ENCODE data around the gene KCMF1. TPM values are rescaled to one million over a fixed set of nuclear protein-coding genes. Genes with fewer than 3 reads are reported as not detected.
A peak's percentile ranks its signal among the peaks of the same experiment; 100 is the strongest.

The KCMF1 gene
- polyA plus RNA-seq, 3 donors: 22.5 to 52.9 (median 28.5) TPM

DNA sequence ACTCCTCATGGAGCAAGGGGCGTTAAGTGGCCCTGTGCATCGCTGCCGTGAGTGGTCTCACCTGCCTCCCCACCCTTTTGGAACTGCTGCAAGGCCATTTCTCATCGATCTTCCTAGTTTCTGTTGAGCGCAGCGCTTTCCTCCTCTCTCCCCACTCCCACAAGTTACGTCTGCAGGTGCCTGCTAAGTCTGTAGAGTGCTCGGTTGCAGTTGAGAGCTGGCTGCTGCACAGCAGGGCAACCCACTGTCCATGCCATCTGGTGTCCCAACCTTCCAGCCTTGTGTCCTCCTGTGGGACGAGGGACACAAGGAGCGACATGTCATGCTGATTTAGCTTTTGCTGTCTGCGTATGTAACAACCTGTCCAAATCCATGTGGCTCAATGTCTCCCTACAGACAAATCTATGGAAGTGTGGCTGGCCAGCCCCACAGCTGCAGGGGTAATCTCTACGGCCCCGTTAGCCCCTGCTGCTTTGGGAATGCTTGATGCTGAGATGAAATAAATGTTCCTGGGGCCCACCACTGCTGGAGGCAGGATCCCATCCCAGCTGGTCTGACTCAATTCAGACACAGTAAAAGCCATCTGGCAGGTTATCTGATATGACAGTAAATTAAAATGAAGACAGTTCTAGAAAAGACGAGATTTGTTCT is 94.1 kb downstream of the KCMF1 start:
- no peak overlapping the region for H3K27ac Mint-ChIP-seq
- H3K4me1 Mint-ChIP-seq: peaks cover 14% of the 10 kb centered on the region
- no peaks in the 10 kb centered on the region for H3K27me3 ChIP-seq (ENCODE audit: control insufficient read depth in 2 of 2, insufficient read depth in 2 of 2, low read length in 2 of 2)
- no peak overlapping the region for H3K4me2 ChIP-seq (replicated peaks; ENCODE audit: extremely low read depth, low read length, poor library complexity, severe bottlenecking)
- H3K9ac ChIP-seq (ENCODE audit: insufficient read depth, low read length, poor library complexity, severe bottlenecking): no peak overlapping the region
- peaks cover 6 to 10% (median 10%) of the 10 kb centered on the region in 3 donors for H3K27me3 Mint-ChIP-seq (ENCODE audit: low read depth in 3 of 3)
- H3K36me3 ChIP-seq (replicated peaks in 1 of 2; ENCODE audit: control insufficient read depth in 1 of 2, insufficient read depth in 2 of 2, low read length in 2 of 2): no peaks in the 10 kb centered on the region
- intact Hi-C loops (cut with micrococcal nuclease): no loop called here
- no peak overlapping the region for H3K4me3 ChIP-seq (replicated peaks in 1 of 3; ENCODE audit: low read depth in 2 of 3, low read length in 3 of 3)
- H3K79me2 ChIP-seq (ENCODE audit: insufficient read depth, low read length): no peaks in the 10 kb centered on the region
- no peaks in the 10 kb centered on the region for H4K20me1 ChIP-seq (ENCODE audit: insufficient read depth, low read length)
- H3K9me3 ChIP-seq (replicated peaks in 1 of 2; ENCODE audit: control insufficient read depth in 1 of 2, insufficient read depth in 1 of 2, low read length in 2 of 2): no peaks in the 10 kb centered on the region
- no peak for DNase-seq
- 87% methylated on average over 8 of the region's 14 CpGs for WGBS (ENCODE audit: insufficient coverage)
- peaks cover 5 to 9% of the 10 kb centered on the region in 2 donors for H3K4me1 ChIP-seq (ENCODE audit: control insufficient read depth in 1 of 2, insufficient read depth in 2 of 2, low read length in 2 of 2)
- H3K4me3 Mint-ChIP-seq: no peak overlapping the region
- TF ChIP-seq, protein P1, sequence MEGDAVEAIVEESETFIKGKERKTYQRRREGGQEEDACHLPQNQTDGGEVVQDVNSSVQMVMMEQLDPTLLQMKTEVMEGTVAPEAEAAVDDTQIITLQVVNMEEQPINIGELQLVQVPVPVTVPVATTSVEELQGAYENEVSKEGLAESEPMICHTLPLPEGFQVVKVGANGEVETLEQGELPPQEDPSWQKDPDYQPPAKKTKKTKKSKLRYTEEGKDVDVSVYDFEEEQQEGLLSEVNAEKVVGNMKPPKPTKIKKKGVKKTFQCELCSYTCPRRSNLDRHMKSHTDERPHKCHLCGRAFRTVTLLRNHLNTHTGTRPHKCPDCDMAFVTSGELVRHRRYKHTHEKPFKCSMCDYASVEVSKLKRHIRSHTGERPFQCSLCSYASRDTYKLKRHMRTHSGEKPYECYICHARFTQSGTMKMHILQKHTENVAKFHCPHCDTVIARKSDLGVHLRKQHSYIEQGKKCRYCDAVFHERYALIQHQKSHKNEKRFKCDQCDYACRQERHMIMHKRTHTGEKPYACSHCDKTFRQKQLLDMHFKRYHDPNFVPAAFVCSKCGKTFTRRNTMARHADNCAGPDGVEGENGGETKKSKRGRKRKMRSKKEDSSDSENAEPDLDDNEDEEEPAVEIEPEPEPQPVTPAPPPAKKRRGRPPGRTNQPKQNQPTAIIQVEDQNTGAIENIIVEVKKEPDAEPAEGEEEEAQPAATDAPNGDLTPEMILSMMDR (IDR thresholded peaks at IDR 0.05): no peak
- peaks cover 0 to 4% (median 0%) of the 10 kb centered on the region in 7 donors for H3K9me3 Mint-ChIP-seq
- no peaks in the 10 kb centered on the region for H3K36me3 Mint-ChIP-seq
- H2AFZ ChIP-seq (ENCODE audit: insufficient read depth, low read depth, low read length, poor library complexity, severe bottlenecking): no peak overlapping the region
- no peak overlapping the region for H3K27ac ChIP-seq (ENCODE audit: low read depth in 1 of 2, low read length in 2 of 2)

DNA sequence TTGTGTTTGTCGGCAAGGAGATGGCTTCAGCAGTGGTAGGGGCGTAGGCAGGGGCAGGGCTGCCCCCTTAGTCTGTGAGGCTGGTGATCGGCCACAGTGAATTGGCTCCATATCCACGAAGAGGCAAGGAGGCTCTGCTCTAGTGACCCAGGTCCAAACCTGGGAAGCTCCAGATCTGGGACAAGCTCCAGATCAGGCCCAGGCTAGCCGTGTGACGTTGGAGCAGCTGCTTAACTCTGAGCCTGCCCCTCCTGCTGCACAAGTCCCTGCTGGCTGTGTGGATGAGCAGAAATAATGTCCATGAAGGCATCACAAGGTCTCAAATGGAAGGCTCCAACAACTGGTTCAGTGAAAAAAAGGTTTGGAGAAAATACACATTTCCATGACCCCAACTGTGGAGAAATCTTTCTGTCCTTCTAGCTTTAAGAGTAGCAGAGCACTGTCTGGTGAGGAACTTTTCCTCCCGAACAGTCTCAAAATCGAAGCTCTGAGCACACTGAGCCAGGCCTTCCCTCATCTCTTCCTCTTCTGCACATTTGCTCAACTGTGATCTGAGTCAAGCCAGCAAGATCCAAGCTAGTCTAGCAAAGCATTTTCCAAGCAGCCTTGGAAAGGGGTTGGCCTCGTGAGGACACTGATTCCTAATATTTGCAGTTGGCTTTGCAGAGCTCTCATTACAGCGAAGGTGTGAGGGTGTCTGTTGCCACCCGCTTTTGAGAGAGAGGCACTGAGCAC is 95.2 kb downstream of the KCMF1 start:
- TF ChIP-seq, protein P1 (IDR thresholded peaks at IDR 0.05): no peak
- Mint-ChIP-seq H3K9me3 (peaks cover 0 to 2% (median 0%) of the 10 kb centered on the region in 7 donors), H3K36me3 (no peaks in the 10 kb centered on the region), H3K4me1 (peaks cover 10% of the 10 kb centered on the region), H3K4me3 (no peak overlapping the region), H3K27me3 (ENCODE audit: low read depth in 3 of 3) (peaks cover 5 to 9% (median 7%) of the 10 kb centered on the region in 3 donors), H3K27ac (no peak overlapping the region)
- Histone ChIP-seq H3K79me2 (ENCODE audit: insufficient read depth, low read length) (no peaks in the 10 kb centered on the region), H3K36me3 (replicated peaks in 1 of 2; ENCODE audit: control insufficient read depth in 1 of 2, insufficient read depth in 2 of 2, low read length in 2 of 2) (no peaks in the 10 kb centered on the region), H3K4me2 (replicated peaks; ENCODE audit: extremely low read depth, low read length, poor library complexity, severe bottlenecking) (no peak overlapping the region), H3K9ac (ENCODE audit: insufficient read depth, low read length, poor library complexity, severe bottlenecking) (no peak overlapping the region), H3K27ac (ENCODE audit: low read depth in 1 of 2, low read length in 2 of 2) (no peak overlapping the region), H3K27me3 (ENCODE audit: control insufficient read depth in 2 of 2, insufficient read depth in 2 of 2, low read length in 2 of 2) (no peaks in the 10 kb centered on the region), H3K9me3 (replicated peaks in 1 of 2; ENCODE audit: control insufficient read depth in 1 of 2, insufficient read depth in 1 of 2, low read length in 2 of 2) (no peaks in the 10 kb centered on the region), H4K20me1 (ENCODE audit: insufficient read depth, low read length) (no peaks in the 10 kb centered on the region), H2AFZ (ENCODE audit: insufficient read depth, low read depth, low read length, poor library complexity, severe bottlenecking) (peak overlapping the region; percentile 78), H3K4me1 (ENCODE audit: control insufficient read depth in 1 of 2, insufficient read depth in 2 of 2, low read length in 2 of 2) (peaks cover 5 to 9% of the 10 kb centered on the region in 2 donors), H3K4me3 (replicated peaks in 1 of 3; ENCODE audit: low read depth in 2 of 3, low read length in 3 of 3) (no peak overlapping the region)
- DNase-seq: no peak
- WGBS (ENCODE audit: insufficient coverage): 90% methylated on average over 8 of the region's 11 CpGs
- intact Hi-C loops (cut with micrococcal nuclease): no loop called here
